ENCODE data around the gene HELZ2. TPM values are rescaled to one million over a fixed set of nuclear protein-coding genes. Genes with fewer than 3 reads are reported as not detected.
"Not testable (repeated sequence)": the region's sequence is repeated elsewhere in the genome, so short reads cannot be mapped to it uniquely, and the experiment has no call there.

HELZ2 gene
- total RNA-seq, 1 experiment from 2014 or later: 11.7 TPM

GRCh38 chr20:63579017-63579694 is 5.1 kb upstream of the HELZ2 start:
- DNase-seq (ENCODE audit: low read depth): no peak

GRCh38 chr20:63578224-63579016 is 4.4 kb upstream of the HELZ2 start:
- DNase-seq (ENCODE audit: low read depth): no peak

- no peak for DNase-seq (ENCODE audit: low read depth)
Measured at GRCh38 chr20:63577317-63577894, 3.4 kb upstream of the HELZ2 start.

- no peak for DNase-seq (ENCODE audit: low read depth)
Measured at GRCh38 chr20:63576311-63576710, 2.3 kb upstream of the HELZ2 start.

GRCh38 chr20:63574829-63575743 is 1.0 kb upstream of the HELZ2 start:
- no peak for DNase-seq (ENCODE audit: low read depth)

- DNase-seq (ENCODE audit: low read depth): no peak
Measured at GRCh38 chr20:63573647-63574131, 350 bp downstream of the HELZ2 start.

- peak; percentile 21 for DNase-seq (ENCODE audit: low read depth)
Measured at GRCh38 chr20:63572788-63573646, 1.0 kb downstream of the HELZ2 start.

GRCh38 chr20:63572071-63572787 is 1.8 kb downstream of the HELZ2 start:
- DNase-seq (ENCODE audit: low read depth): no peak

- not testable (repeated sequence) for DNase-seq (ENCODE audit: low read depth)
Measured at GRCh38 chr20:63571087-63571478, 3.0 kb downstream of the HELZ2 start.

- no peak for DNase-seq (ENCODE audit: low read depth)
Measured at GRCh38 chr20:63570281-63571086, 3.6 kb downstream of the HELZ2 start.

GRCh38 chr20:63568986-63569949 is 4.8 kb downstream of the HELZ2 start:
- DNase-seq (ENCODE audit: low read depth): no peak

GRCh38 chr20:63568170-63568981 is 5.7 kb downstream of the HELZ2 start:
- DNase-seq (ENCODE audit: low read depth): no peak

GRCh38 chr20:63567386-63568169 is 6.5 kb downstream of the HELZ2 start:
- DNase-seq (ENCODE audit: low read depth): peak; percentile 33

GRCh38 chr20:63567136-63567385 is 7.0 kb downstream of the HELZ2 start:
- no peak for DNase-seq (ENCODE audit: low read depth)

GRCh38 chr20:63566395-63567135 is 7.5 kb downstream of the HELZ2 start:
- no peak for DNase-seq (ENCODE audit: low read depth)
